ENCODE results near the gene ELP4.
"Not testable (repeated sequence)": the region's sequence is repeated elsewhere in the genome, so short reads cannot be mapped to it uniquely, and the experiment has no call there.

ELP4 gene

GRCh38 chr11:31509429-31510345, at the start of gene ELP4, which contains the start of gene IMMP1L:
Gene ELP4, plus strand, starts transcription at chr11:31509767. Its CDS starts 18 bp downstream, at chr11:31509785.
Gene IMMP1L, minus strand, starts transcription at chr11:31509622. Its CDS starts 46,346 bp downstream, at chr11:31463276.
- DNase-seq: peak; percentile 99

- DNase-seq: no peak
Measured at GRCh38 chr11:31464436-31464835, 45.1 kb upstream of the ELP4 start.

DNA sequence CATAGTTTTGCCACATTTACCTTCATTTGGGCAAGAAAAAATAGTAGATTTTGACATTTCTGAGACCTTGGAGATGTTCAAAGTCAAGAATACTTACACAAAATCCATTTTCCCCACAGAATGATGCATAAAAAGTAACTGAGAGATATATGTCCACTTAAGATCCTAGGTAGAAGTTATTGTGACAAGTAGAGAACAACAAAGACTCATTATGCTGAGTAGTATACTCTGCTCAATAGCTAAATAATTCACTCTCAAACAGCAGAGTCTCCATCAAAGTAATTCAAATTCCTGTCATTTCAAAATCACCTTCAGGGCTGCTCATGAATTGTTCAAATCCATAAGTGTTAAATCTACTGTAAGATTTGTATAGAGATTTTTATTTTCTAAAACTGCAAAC, 35.5 kb upstream of the ELP4 start:
- DNase-seq: no peak

- DNase-seq: no peak
Measured at GRCh38 chr11:31477528-31478222, 31.9 kb upstream of the ELP4 start.

DNA sequence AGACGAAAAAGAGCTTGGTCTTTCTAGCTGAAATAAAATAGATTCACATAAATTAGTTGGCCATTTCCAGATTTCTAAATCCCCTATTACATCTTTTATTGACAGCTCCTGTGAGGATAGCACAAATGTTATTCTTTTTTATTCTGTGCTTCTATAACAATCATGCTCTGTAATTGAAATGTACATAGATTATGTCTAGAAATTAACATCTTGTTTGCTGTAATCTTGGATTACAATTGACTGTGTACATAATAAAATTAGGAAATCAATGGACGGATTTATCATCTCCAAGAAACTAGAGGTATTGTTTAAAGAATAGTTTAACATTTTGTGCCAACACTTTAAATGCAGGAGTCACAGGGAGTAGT, 31.4 kb upstream of the ELP4 start:
- no peak for DNase-seq

DNA sequence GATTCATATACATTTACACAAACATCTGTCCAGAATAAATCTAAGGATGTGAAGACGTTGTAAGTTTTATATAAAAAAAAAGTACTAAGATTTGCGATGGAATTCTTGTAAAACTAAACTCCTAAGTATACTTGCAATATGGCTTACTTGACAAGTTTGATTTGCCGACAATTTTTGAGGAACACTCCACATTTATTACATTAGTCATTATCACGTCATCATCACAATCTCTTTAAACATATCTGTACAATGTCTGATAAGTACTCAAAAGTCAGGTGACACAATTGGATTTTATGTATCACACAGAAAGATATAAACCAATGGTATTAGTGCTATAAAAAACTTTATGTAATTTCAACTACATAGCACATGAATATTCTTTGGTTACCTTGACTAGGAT, 30.5 kb upstream of the ELP4 start:
- DNase-seq: no peak

DNA sequence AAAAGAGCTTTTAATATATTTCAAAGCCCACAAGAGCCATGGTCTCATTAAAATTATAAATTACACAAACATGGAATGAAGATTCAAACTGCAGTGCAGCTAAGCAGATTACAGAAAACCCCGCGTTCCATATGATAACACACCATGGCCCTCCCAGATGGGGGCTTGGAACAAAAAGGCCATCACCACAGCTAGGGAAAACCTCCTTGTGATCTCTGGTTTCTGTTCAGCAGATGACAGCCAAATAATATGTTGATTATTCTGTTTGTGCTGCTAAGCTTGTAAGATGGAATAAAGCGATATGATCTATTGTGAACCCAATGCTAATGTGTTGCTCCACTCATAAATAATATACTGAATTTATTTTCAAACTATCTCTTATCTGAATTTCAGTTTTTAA, 28.6 kb upstream of the ELP4 start:
- DNase-seq: no peak

DNA sequence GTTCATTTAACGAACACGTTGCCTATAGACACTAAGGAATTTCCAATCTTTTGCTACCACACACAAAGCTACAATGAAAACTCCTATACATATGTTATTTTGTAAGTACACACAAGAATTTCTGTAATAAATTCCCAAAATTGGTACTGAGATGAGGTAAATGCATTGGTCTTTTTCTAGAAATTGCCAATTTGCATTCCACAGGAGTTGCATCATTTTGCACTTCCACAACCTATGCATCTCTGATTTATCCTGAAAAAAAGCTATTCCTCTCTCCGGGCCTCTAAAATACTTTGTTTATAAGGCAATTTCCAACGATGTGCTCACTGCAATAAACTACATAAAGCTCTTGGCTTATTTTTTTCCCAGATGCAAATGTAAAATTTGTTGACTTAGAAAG, 25.1 kb upstream of the ELP4 start:
- DNase-seq: no peak

DNA sequence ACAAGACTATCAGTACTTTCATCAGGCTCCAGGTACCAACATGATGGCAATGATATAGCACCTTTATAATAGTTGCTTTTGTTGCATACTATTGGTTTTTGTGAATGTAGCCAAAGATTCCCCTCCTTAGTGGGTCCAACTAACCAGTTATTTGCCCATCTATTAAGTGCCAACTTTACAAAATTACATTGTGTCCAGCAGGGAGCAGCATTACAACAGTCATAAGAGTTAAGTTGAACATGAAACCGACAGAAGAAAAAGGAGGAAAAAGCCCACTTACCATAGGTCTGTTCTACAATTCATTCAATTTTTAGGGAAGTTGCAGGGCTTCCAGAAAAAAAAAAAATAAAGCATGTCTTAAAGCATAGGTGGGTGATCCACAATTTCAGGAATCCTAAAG, 21.7 kb upstream of the ELP4 start:
- peak; percentile 22 for DNase-seq

DNA sequence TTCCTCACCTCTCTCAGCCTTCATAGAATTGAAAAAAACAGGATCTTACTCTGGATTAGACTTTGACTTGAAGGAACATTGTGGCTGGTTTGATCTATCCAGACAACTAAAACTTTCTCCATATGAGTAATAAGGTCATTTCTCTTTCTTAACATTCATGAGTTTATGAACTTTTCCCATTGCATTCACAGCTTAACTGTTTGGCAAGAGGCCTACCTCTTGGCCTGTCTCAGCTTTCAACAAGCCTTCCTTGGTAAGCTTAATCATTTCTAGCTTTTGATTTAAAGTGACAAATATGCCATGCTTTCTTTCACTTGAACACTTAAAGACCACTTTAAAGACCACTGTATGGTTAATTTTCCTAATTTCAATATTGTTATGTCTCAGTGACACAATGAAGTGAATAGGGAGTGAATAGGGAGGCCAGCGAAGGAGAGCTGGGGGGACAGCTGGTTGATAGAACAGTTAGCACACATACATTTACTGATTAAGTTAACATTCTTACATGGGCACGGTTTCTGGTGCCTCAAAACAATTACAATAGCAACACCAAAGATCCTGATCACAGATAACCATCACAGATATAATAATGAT, 17.1 kb upstream of the ELP4 start:
- no peak for DNase-seq

- no peak for DNase-seq
Measured at GRCh38 chr11:31493235-31493634, 16.3 kb upstream of the ELP4 start.

DNA sequence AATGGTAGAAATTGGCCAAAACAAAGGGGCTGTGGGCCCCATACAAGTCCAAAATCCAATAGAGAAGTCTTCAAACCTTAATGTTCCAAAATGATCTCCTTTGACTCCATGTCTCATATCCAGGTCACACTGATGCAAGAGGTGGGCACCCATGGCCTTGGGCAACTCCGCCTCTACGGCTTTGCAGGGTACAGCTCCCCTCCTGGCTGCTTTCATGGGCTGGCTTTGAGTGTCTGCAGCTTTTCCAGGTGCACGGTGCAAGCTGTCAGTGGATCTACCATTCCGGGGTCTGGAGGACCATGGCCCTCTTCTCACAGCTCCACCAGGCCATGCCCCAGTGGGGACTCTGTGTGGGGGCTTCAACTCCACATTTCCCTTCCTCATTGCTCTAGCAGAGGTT, 15.8 kb upstream of the ELP4 start:
- DNase-seq: not testable (repeated sequence)

GRCh38 chr11:31499576-31500178, 9.9 kb upstream of the ELP4 start:
- DNase-seq: no peak

GRCh38 chr11:31500560-31500959, 9.0 kb upstream of the ELP4 start:
- no peak for DNase-seq

DNA sequence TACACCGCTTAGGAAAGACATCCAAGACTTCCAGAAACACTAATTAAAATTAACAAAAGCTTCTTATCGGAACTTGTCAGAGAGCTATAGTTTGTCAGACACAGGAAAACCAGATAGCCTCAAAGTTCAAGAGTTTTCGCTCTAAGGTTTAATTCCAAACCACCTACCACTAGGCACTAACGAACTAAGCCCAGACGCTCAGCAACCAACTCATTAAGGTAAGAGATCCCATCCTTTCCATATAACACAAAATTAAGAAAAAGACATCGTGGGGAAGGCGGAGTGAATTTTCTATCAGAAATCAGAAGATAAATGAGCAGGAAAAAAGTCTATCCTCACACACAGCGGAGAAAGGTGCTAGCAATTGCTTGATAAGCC, 527 bp upstream of the ELP4 start:
- DNase-seq: no peak

GRCh38 chr11:31512117-31512516, 2.5 kb downstream of the ELP4 start:
- DNase-seq: no peak

DNA sequence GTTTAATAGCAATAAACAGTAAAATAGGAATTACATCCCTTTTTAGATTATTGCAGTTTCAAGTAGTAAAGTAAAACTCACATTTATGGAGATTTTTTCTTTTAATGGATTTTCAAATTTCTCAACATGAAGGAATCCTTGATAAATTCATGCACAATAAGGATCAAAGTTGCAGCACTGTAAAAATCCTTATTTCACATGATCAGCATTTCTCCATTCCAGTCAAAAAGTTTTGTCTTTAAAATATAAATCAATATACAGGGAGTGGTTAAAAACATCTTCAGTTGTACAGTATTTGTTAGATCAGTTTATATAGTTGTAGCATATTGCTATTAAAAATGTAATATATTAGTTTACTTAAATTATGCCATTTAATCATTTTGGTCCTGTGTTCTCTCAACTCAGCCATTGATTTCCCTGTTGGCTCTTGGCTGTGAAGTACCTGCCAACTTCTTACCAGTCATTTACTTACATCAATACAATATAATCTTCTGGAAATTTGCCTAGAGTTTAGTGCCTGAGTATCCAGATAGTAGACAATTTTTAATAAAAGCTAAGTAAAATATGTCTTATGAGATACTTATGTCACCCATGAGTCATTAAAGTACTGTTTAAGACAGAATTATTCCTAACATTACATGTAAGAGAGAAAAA, 12.1 kb downstream of the ELP4 start:
- no peak for DNase-seq

GRCh38 chr11:31529189-31529588, 19.6 kb downstream of the ELP4 start:
- DNase-seq: no peak

- DNase-seq: no peak
Measured at GRCh38 chr11:31529701-31530100, 20.1 kb downstream of the ELP4 start.

GRCh38 chr11:31531293-31531692, 21.7 kb downstream of the ELP4 start:
- no peak for DNase-seq

DNA sequence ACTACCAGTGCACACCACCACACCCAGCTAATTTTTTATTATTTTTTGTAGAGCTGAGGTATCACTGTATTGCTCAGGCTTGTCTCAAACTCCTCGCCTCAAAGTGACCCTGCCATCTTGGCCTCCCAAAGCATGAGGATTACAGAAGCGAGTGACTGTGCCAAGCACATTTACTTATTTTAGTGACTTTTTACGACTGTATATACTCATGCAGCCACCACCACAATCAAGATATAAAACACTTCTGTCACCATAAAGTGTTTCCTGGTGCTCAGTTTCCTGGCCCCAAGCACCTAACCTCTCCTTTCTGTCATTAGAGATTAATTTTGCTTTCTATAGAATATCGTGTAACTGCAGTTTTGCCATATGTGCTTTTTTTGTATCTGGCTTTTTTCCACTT, 25.9 kb downstream of the ELP4 start:
- DNase-seq: no peak

DNA sequence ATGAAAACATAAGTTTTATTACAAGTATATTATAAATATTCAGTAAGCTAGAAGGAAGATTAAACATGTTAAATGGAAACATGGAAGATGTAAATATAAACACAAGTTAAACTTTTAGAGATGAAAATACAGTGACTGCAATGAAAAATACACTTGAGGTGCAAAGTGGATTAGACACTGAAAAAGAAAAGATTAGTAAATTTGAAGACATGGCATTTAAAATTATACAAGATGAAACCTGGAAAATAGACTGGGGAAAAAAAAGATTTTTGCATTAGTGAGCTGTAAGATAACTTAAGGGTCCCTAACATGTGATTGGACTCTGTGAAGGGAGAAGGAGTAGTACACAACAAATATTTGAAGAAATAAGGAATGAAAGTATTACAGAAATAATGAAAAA, 33.3 kb downstream of the ELP4 start:
- no peak for DNase-seq

- no peak for DNase-seq
Measured at GRCh38 chr11:31555938-31556337, 46.4 kb downstream of the ELP4 start.
